Pulmonary artery endothelial cell (primary cell): Measurements from ENCODE around the gene RDH8. TPM values are rescaled to one million over a fixed set of nuclear protein-coding genes. Genes with fewer than 3 reads are reported as not detected.

Experiments used
- DNase-seq: peaks from one replicate; pipeline ENCODE4 v3.0.0-alpha.2; 2011; ENCODE audit warnings: low read depth, low spot score
- total RNA-seq: library from RNA; depleted of rRNA; stranded (reverse); fragments of >200 nt; gene quantifications from 2 replicates; pipeline ENCODE4 v1.2.3, GENCODE V29; 2014

The RDH8 gene
- not detected in 2 replicates for total RNA-seq

DNA sequence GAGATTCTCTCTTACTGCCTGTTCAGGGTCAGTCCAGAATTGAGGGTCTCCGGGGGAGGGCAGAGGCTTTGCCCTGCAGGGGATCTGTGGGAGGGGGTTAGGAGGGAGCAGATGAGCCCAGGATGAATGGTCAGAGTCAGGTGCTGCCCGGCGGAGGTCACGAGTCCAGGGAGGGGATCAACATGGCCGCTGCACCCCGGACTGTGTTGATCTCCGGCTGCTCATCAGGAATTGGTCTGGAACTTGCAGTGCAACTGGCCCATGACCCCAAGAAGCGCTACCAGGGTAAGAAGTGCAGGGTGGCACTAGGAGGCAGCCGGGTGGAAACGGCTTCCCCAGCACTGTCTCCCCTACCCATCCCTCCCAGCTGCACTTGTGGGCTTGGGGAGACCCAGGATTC, at the start of gene RDH8:
RDH8 (plus strand) TSS at position 168 of the 400 bp plus-strand sequence; CDS start at position 183, 15 bp downstream.
- DNase-seq, result no peak

DNA sequence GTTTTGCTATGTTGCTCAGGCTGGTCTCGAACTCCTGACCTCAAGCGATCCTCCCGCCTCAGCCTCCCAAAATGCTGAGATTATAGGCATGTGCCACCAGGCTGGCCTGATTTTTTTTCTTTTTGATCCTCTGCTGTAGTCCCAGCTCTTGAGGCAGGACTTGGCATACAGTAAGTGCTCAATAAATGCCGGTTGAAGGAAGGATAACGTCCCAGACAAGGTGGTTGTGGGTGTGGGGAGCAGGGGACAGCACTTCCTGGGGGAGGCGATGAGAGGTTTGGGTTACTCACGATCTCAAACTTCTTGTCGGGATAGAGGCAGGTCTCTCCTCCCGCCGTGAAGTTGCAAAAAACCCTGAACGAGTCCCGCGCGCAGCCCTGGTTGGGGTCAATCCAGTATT, 47.3 kb upstream of the RDH8 start:
- DNase-seq, result no peak

DNA sequence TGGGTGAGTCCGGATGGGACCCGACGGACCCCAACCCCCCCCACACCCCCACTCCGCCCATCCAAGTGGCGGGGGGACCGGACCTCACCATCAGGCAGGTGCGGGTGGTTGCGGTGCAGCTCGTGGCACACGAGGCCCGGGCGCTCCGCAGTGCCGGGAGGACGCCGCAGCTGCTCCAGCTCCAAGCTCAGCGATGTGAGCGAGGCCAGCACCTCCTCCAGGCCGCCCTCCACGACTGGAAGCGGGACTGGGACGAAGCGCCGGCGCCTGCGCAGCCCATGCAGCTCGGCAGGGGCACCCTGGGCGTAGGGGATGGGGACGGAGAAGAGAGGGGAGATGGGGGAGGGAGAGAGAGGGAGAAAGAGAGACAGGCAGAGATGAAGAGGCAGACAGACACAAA, 46.8 kb upstream of the RDH8 start:
- no peak for DNase-seq

DNA sequence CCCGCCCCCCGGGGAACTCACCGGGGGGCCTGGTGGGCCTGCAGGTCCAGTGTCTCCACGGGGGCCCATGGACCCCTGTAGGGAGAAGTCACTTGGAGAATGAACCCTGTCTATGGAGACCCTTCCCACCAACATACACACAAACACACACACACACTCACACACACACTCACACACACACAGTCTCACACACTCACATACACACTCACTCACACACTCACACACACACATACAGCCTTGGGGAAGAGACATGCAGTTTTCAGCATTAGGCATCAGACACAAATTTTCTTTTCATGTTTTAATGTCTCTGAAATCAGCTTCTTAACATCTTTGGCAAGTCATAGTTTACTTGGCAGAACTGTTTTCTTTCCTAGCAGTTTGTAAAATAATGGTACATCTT, 46.0 kb upstream of the RDH8 start:
- no peak for DNase-seq

- DNase-seq, result no peak
Measured at GRCh38 chr19:9968820-9969687, 44.2 kb upstream of the RDH8 start.

GRCh38 chr19:9969688-9969975, 43.7 kb upstream of the RDH8 start:
- no peak for DNase-seq

GRCh38 chr19:9970481-9970880, 42.8 kb upstream of the RDH8 start:
- no peak for DNase-seq

GRCh38 chr19:9971166-9971897, 42.0 kb upstream of the RDH8 start:
- DNase-seq, result no peak

DNA sequence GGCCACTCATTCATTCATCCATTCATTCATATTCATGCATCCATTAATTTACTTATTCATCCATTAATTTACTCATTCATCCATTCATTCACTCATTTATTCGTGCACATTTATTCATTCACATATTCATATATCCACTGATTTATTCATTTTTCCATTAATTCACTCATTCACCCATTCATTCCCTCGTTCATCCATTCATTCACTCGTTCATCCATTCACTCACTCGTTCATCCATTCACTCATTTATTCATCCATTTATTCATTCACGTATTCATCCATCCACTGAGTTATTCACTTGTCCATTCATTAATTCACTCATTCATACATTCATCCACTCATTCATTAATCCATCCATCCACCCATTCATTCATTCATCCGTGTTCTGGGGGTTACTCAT, 41.2 kb upstream of the RDH8 start:
- no peak for DNase-seq

DNA sequence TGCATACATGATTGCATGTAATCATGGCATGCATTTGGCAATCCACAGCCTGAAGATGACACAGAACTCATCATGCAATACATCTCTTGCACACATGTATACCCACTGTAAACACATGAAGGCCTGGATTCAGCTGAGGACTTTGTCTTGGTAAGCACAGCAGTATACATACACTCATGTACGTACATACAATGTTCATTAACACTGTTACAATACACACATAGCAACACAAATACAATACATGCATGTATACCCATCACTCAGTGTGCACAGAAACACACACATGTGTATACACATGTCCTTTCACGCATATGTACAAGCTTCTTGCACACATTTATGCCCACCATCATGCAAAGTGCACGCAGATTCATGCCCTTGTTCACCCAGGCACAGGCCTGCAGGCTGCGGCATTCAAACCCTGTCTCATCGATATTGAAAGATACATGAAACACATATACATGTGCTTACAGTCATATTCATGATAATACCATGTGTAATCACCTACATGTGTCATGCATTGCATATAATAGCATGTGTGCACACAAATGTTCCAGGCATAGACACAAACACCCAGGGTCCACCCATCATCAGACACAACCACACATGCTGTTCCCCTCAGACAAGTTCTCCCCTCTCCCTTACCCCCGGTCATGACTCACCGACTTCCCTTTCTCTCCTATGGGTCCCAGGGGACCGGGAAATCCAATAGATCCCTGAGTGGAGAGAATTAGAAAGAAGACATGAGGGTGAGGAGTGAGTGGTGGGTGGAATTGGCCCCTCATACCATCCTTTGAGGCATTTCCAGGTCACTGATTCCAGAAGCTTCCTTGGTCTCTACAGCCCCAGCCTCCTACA, 31.6 kb upstream of the RDH8 start:
- no peak for DNase-seq

GRCh38 chr19:9986787-9987281, 26.4 kb upstream of the RDH8 start:
- DNase-seq, result no peak

GRCh38 chr19:9989504-9989903, 23.8 kb upstream of the RDH8 start:
- DNase-seq, result no peak

DNA sequence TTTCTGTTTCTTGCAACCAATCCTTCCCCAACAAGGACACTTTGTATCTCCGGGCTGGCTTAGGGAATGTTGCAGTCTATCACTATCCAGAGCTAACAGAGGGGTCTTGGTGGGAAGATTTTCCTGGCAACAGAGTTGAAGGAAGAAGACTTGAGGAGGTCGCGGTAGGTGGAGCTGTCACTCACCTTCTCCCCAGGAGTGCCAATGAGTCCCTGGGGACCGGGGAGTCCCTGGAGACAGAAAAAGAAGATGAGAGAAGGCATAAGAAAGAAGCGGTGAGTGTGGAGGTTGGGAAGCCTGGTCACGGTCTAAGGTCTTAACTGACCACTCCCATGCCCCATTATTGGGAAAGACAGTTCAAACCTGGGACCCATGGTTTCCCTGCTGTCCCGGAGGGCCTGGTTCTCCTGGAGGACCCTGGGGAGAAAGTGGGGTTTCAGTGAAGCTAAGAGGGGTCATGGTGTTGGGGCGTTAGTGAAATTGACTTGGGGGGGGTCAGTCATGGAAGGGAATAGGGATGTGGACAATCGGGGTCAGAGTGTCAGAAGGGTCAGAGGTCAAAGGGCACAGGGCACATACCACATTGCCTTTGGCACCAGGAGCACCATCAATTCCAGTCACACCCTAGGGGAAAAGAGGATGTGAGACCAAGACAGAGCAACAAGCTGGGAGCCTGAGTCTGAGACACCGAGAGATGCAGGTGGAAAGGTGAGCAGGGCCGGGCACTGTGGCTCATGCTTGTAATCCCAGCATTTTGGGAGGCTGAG, 21.7 kb upstream of the RDH8 start:
- no peak for DNase-seq

- no peak for DNase-seq
Measured at GRCh38 chr19:9995084-9995483, 18.2 kb upstream of the RDH8 start.

DNA sequence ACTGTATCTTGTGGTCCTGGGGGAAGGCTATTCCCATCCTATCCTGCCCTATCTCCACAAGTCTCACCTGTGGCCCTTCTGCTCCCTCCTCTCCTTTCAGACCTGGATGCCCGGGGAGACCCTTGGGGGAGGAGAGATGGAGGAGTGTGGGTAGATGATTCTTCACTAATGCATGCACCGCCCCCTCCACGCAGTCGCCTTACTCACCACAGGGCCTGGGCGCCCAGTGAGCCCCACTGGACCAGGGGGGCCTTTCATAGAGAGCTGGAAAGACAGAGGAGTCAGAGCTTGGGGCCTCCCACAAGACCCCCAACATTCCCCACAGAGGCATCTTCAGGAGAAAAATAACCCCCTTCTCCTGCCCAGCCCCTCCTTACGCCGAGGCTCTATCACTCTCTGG, 17.3 kb upstream of the RDH8 start:
- DNase-seq, result no peak

DNA sequence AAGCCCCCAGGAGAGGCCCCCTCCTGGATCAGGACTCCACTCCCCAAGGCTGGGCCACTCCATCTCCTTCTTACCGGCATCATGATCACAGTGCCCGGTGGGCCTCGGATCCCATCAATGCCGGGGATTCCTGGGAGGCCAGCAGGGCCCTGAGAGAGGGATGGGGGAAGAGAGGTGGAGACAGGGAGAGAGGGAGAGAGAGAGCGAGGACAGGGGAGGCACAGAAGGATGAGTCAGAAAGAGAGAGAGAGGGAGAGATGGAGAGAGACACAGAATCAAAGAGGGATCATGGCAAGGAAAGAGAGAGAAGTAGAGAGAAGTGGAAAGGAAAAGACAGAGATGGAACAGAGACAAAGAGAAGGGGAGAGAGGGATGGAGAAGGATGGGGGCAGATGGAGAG, 16.7 kb upstream of the RDH8 start:
- no peak for DNase-seq

DNA sequence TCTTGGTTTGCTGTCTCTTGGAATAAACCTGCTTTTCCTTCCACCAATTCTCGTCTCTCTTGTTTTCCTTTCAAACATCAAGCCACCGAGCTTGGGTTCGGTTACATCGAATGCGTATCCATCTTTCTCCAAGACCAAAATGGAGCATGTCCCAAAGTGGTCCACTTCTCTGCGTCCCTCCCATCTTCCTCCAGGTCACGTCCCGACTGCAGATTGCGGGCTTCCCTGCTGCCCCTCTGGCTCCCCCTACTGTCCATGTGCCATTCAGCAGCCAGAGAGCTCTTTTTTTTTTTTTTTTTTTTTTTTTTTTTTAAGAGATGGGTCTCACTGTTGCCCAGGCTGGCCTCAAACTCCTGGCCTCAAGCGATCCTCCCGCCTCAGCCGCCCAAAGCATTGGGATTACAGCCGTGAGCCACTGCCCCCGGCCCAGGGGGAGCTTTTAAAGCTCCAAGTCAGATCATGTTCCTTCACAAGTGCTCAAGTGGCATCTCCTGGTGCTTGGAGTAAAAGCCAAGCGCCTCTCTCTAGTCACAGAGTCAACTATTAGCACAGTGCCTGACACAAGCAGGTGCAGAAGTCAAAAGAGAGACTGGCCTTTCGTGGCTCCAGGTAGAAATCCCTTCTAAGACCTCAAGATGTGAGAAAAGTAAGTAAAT, 13.0 kb upstream of the RDH8 start:
- DNase-seq, result no peak

- DNase-seq, result no peak
Measured at GRCh38 chr19:10001899-10002298, 11.4 kb upstream of the RDH8 start.

DNA sequence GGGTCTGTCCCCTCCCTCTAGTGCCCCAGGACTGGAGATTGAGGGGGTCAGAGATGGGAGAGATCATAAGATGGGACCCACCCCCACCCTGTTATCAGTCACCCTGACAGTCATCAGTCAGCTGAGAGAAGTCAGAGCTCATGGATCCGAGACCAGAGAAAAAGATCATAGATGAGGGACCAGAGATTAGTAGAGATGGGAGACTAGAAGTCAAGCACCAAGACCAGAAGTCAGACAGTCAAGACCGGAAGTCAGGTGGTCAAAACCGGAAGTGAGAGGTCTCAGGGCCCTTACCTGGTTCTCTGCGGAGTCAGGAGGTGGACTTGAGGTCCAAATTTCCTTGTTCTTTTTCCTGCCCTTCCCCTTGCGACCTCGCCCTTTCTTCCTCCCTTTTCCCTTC, 10.0 kb upstream of the RDH8 start:
- DNase-seq, result no peak

DNA sequence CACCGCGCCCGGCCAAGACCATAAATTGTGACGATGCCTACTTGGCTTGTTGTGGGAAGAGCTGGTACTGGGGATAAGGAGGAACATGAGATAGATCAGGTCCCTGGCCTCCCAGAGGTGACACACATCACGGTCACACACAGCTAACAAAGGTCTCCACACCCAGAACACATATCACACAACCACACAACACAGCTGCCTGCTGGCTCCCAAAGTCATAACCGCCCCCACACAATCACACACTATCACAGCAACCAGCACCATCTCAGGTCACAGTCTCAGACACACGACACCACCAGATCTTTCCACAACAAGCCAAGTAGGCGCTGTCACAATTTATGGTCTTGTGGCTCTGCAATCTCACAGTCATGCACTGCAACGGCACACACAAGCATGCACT, 8.7 kb upstream of the RDH8 start:
- no peak for DNase-seq
